HG02571 (cell line): ENCODE data around the gene TXNRD2.
"Not testable (repeated sequence)": the region's sequence is repeated elsewhere in the genome, so short reads cannot be mapped to it uniquely, and the experiment has no call there.

Experiments used
- ATAC-seq: cut with Tn5 transposase; IDR thresholded peaks from one replicate; pipeline ENCODE4 v1.9.1; 2021; ENCODE audit warnings: mild to moderate bottlenecking, moderate library complexity; ENCODE audit not compliant: unreplicated experiment

The TXNRD2 gene

GRCh38 chr22:19929586-19930550 lies 11.8 kb downstream of the TXNRD2 start:
- no peak for ATAC-seq

- no peak for ATAC-seq
These were observed 13.4 kb downstream of the TXNRD2 start for GRCh38 chr22:19928207-19928606.

- ATAC-seq: no peak
These were observed 13.9 kb downstream of the TXNRD2 start for GRCh38 chr22:19927696-19928095.

- ATAC-seq: not testable (repeated sequence)
These were observed 15.6 kb downstream of the TXNRD2 start for GRCh38 chr22:19926028-19926427.

DNA sequence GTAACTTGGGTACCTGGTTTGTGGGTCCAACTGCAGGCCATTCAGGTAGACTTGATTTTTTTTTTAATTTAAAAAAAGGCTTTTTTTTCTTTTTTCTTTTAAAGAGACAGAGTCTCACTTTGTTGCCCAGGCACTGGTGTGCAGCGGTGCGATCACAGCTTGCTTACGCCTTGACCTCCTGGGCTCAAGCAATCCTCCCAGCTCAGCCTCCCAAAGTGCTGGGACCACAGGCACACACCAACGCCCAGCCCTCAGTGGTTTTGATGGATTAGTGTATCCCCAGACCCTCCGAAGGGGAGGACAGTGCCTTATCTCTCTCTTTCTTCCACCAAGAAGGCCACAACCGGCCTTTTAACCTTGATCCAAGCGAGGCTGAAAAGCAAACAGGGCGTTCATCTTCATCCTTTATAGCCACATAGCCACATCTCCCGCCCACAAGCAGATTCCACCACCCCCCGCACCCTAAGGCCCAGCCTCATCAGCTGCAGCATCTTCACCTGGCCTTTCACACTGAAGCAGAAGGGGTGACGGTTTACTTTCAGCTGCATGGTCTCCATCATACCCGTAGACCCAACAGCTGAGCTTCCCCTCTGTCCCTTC lies 17.6 kb downstream of the TXNRD2 start:
- no peak for ATAC-seq

- no peak for ATAC-seq
These were observed 20.0 kb downstream of the TXNRD2 start for GRCh38 chr22:19921544-19922081.

GRCh38 chr22:19919701-19920363 lies 21.8 kb downstream of the TXNRD2 start:
- ATAC-seq: no peak

GRCh38 chr22:19918332-19919106 lies 23.1 kb downstream of the TXNRD2 start:
- ATAC-seq: no peak

GRCh38 chr22:19917389-19918138 lies 24.1 kb downstream of the TXNRD2 start:
- no peak for ATAC-seq

- ATAC-seq: no peak
These were observed 24.7 kb downstream of the TXNRD2 start for GRCh38 chr22:19916941-19917340.

DNA sequence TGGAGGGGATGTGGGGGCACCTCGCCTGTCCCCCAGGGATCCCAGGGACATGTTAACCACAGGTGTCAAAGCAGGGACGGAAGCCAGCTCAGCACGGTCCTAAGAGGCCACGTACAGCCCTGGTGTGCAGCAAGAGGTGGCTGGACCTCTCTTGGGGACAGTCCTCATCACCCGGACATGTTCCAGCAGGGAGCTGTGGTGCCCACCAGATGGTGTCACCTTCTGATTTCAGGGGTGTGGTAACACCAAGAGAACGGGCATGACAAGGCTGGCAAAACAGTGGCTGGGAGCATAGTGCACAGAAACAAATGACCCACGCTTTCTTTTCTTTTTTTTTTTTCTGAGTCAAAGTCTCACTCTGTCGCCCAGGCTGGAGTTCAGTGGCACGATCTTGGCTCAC lies 25.6 kb downstream of the TXNRD2 start:
- ATAC-seq: no peak

GRCh38 chr22:19915287-19915954 lies 26.2 kb downstream of the TXNRD2 start:
- no peak for ATAC-seq

GRCh38 chr22:19914201-19914943 lies 27.2 kb downstream of the TXNRD2 start:
- ATAC-seq: no peak

DNA sequence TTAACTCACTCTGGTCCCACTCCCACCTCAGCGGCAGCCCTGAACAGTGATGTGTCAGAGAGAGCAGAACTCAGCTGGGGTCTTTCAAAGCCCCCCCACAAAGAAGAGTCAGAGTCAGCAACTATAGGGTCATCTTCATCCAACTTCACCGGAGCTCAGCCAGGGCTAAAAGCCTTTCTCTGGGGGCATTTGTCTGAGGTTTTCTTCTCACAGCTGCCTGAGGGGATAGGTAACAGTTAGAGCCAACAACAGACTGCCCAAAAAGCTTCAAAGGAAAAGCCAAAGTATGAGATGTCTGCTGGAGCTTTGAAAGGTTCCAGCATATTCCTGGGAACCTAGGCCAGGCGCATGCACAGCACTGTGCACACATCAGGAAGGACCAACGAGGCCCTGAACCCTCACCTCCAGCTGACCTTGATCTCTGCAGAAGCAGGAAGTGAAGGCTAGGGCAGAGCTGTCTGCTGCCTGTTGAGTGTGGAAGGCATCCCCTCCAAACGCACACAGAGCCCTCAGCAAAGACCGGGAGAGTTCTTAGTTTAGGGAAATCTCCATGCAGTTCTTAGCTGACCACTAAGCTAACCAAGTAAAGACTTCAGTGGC lies 28.2 kb downstream of the TXNRD2 start:
- ATAC-seq: no peak

GRCh38 chr22:19912271-19912999 lies 29.2 kb downstream of the TXNRD2 start:
- no peak for ATAC-seq

DNA sequence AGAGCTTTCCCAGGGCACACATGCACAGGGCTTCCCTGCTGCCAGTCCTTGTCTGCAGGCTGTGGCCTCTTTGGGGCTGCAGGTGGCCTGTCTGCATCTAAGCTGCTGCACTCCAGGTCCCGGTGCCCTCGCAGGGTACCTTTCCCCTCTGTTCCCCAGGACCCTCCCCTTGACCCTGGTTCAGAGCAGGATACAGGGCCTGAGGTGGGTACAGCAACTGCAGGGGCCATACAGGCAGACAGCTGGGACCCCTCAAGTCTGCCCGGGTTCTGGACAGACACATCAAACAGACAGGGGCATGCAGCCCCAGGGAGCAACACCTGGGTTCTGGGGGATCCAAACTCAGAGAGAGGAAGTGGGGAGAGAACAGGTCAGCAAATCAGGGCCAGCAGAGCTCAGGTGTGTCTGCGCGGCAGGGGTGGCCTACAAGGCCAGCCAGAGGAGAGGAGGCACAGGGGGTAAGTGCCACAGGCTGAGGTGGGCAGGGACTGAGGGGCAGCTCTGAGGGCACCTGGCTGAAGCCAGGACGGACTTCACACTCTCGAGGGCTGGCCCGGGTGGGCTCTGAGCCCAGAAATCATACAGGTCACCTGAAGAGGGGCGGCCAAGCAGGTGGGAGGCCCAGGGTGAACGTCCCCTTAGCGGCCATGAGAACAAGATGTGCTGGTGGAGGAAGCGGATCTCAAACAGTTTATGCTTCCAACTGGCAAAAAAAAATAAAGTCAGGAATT lies 29.9 kb downstream of the TXNRD2 start:
- ATAC-seq: no peak

DNA sequence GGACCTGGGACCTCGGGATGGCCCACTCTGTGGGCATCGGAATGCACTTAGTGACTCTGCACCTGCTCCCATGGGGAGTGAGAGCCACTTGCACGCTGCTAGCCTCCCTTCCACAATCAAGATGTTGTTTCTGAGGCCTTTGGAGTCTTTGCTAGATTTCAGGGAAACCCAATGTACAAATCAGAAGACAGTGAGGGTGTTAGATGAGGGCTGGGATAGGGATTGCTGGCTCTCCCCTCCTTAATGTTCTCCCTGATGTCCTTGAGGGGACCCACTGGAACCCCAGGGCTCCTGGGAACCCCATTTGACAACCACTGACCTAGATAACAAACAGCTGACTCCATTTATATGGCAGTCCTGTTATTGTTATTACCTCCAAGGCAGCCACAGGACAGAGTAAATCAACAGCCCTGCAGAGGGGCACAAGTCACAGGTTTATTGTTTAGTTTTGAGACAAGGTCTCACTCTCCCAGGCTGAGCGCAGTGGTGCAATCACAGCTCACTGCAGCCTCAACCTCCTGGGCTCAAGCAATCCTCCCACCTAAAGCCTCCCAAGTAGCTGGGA lies 31.4 kb downstream of the TXNRD2 start:
- no peak for ATAC-seq
